ENCODE data around the gene RGS3. TPM values are rescaled to one million over a fixed set of nuclear protein-coding genes. Genes with fewer than 3 reads are reported as not detected.

The RGS3 gene
- total RNA-seq, 1 donor from 2014 or later = 36.7 TPM

- H3K4me3 Mint-ChIP-seq = no peak overlapping the region
- H3K4me1 Mint-ChIP-seq = peaks cover 49% of the 10 kb centered on the region
- DNase-seq (ENCODE audit: low read depth, low spot score) = no peak
- no peak overlapping the region for H3K27ac Mint-ChIP-seq (ENCODE audit: unreplicated experiment)
- H3K36me3 Mint-ChIP-seq (ENCODE audit: low read depth) = peaks cover 2% of the 10 kb centered on the region
- no peak for TF ChIP-seq CTCF (conservative IDR thresholded peaks at IDR 0.05)
- H3K9me3 Mint-ChIP-seq = no peaks in the 10 kb centered on the region
- no peaks in the 10 kb centered on the region for H3K27me3 Mint-ChIP-seq (ENCODE audit: low read depth)
These were observed 139.5 kb downstream of the RGS3 start for GRCh38 chr9:113603048-113603375.

- peaks cover 49% of the 10 kb centered on the region for H3K4me1 Mint-ChIP-seq
- H3K36me3 Mint-ChIP-seq (ENCODE audit: low read depth) = peaks cover 2% of the 10 kb centered on the region
- no peak for DNase-seq (ENCODE audit: low read depth, low spot score)
- TF ChIP-seq CTCF (conservative IDR thresholded peaks at IDR 0.05) = no peak
- H3K9me3 Mint-ChIP-seq = no peaks in the 10 kb centered on the region
- H3K27ac Mint-ChIP-seq (ENCODE audit: unreplicated experiment) = no peak overlapping the region
- H3K27me3 Mint-ChIP-seq (ENCODE audit: low read depth) = no peaks in the 10 kb centered on the region
- no peak overlapping the region for H3K4me3 Mint-ChIP-seq
These were observed 140.2 kb downstream of the RGS3 start for GRCh38 chr9:113603773-113604172.

- no peak for DNase-seq (ENCODE audit: low read depth, low spot score)
- no peak for TF ChIP-seq CTCF (conservative IDR thresholded peaks at IDR 0.05)
- Mint-ChIP-seq H3K27ac (ENCODE audit: unreplicated experiment) (no peak overlapping the region), H3K27me3 (ENCODE audit: low read depth) (no peaks in the 10 kb centered on the region), H3K4me1 (peaks cover 51% of the 10 kb centered on the region), H3K4me3 (no peak overlapping the region), H3K36me3 (ENCODE audit: low read depth) (no peaks in the 10 kb centered on the region), H3K9me3 (no peaks in the 10 kb centered on the region)
These were observed 140.9 kb downstream of the RGS3 start for GRCh38 chr9:113604393-113604792.

GRCh38 chr9:113606510-113606909 lies 143.0 kb downstream of the RGS3 start:
- no peak for DNase-seq (ENCODE audit: low read depth, low spot score)
- no peak overlapping the region for H3K4me3 Mint-ChIP-seq
- H3K4me1 Mint-ChIP-seq = peaks cover 52% of the 10 kb centered on the region
- TF ChIP-seq CTCF (conservative IDR thresholded peaks at IDR 0.05) = no peak
- peak overlapping the region; percentile 50 for H3K27ac Mint-ChIP-seq (ENCODE audit: unreplicated experiment)
- no peaks in the 10 kb centered on the region for H3K36me3 Mint-ChIP-seq (ENCODE audit: low read depth)
- no peaks in the 10 kb centered on the region for H3K27me3 Mint-ChIP-seq (ENCODE audit: low read depth)
- no peaks in the 10 kb centered on the region for H3K9me3 Mint-ChIP-seq

GRCh38 chr9:113608082-113608685 lies 144.7 kb downstream of the RGS3 start:
- H3K36me3 Mint-ChIP-seq (ENCODE audit: low read depth) = no peaks in the 10 kb centered on the region
- H3K9me3 Mint-ChIP-seq = no peaks in the 10 kb centered on the region
- H3K4me3 Mint-ChIP-seq = no peak overlapping the region
- H3K27ac Mint-ChIP-seq (ENCODE audit: unreplicated experiment) = no peak overlapping the region
- no peak for DNase-seq (ENCODE audit: low read depth, low spot score)
- TF ChIP-seq CTCF (conservative IDR thresholded peaks at IDR 0.05) = no peak
- peaks cover 43% of the 10 kb centered on the region for H3K4me1 Mint-ChIP-seq
- H3K27me3 Mint-ChIP-seq (ENCODE audit: low read depth) = no peaks in the 10 kb centered on the region
